B cell (primary cell): Measurements from ENCODE around the gene ABCA7.

Source experiments
- EZH2 ChIP-seq: IDR thresholded peaks from 2 replicates; pipeline ENCODE4 v1.6.1; 2012; ENCODE audit warnings: borderline replicate concordance, low read depth, mild to moderate bottlenecking, moderate library complexity, low read length; ENCODE audit not compliant: insufficient read depth, poor library complexity, severe bottlenecking
- TF ChIP-seq, protein P1 (sequence below): fragments of 200-600 bp; IDR thresholded peaks from one replicate; pipeline ENCODE4 v1.8.0; 2022; ENCODE audit warnings: antibody characterized with exemption, mild to moderate bottlenecking

DNA sequence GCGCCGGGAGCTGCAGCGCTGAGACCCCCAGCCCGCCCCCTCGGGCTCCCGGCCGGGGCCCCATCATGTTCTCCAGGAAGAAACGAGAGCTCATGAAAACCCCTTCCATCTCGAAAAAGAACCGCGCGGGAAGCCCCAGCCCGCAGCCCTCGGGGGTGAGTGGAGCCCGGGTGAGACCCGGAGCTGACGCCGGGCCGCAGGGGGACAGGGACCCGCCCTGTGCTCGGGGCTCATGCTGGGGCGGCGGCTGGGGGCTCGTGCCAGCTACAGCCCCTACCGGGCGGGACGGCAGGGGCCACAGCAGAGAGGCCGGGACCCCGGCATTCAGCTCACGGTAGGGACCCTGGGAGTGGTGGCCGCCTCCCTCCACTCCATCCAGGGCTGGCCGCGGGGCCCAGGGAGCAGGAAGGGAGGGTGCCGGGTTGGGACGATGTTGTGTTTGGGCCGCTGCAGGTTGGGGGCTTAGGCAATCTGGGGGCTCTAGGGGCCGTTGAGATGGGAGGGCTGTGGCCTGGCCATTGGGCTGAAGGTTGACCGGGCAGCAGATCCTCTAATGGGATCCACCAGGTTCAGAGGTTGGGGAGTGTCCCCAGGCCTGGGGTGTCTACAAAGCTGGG, 27.5 kb downstream of the ABCA7 start:
- TF ChIP-seq, protein P1, sequence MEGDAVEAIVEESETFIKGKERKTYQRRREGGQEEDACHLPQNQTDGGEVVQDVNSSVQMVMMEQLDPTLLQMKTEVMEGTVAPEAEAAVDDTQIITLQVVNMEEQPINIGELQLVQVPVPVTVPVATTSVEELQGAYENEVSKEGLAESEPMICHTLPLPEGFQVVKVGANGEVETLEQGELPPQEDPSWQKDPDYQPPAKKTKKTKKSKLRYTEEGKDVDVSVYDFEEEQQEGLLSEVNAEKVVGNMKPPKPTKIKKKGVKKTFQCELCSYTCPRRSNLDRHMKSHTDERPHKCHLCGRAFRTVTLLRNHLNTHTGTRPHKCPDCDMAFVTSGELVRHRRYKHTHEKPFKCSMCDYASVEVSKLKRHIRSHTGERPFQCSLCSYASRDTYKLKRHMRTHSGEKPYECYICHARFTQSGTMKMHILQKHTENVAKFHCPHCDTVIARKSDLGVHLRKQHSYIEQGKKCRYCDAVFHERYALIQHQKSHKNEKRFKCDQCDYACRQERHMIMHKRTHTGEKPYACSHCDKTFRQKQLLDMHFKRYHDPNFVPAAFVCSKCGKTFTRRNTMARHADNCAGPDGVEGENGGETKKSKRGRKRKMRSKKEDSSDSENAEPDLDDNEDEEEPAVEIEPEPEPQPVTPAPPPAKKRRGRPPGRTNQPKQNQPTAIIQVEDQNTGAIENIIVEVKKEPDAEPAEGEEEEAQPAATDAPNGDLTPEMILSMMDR = no peak
- no peak for TF ChIP-seq EZH2
